A549 (cell line): ENCODE data around the gene S100A8.

Source experiments
- CBX2 ChIP-seq: fragments of 200-600 bp; sonication (generic); IDR thresholded peaks from 2 replicates; pipeline ENCODE4 v1.6.1; 2016; ENCODE audit warnings: low read depth, mild to moderate bottlenecking, borderline replicate concordance
- CEBPB ChIP-seq, 2 experiments: fragments of >200 bp in 1 of 2; sonication (Bioruptor Twin) in 1 of 2; formaldehyde crosslinking in 1 of 2; IDR thresholded peaks; 2 replicates each; pipeline ENCODE4 v1.6.1; 2012 to 2016
- CTCF ChIP-seq: fragments of >200 bp; sonication (Bioruptor Twin); formaldehyde crosslinking; IDR thresholded peaks from 3 replicates; pipeline ENCODE4 v1.5.1; 2016
- HDAC2 ChIP-seq: fragments of 200-600 bp; sonication (generic); IDR thresholded peaks from 2 replicates; pipeline ENCODE4 v1.6.1; 2016
- HOXA7 ChIP-seq: fragments of 250-450 bp; sonication (Bioruptor Pico); IDR thresholded peaks from 2 replicates; pipeline ENCODE4 v1.5.0; 2020; ENCODE audit warnings: mild to moderate bottlenecking, moderate library complexity
- POLR2A ChIP-seq: IDR thresholded peaks from 2 replicates; pipeline ENCODE4 v1.6.1; 2012; ENCODE audit warnings: mild to moderate bottlenecking, low read length
- RAD21 ChIP-seq, 2 experiments: fragments of >200 bp in 1 of 2; sonication (Bioruptor Twin) in 1 of 2; formaldehyde crosslinking in 1 of 2; IDR thresholded peaks in 1 of 2; conservative IDR thresholded peaks in 1 of 2; 2 replicates in 1 of 2; 3 replicates in 1 of 2; pipeline ENCODE4 v1.6.1; 2012 to 2018; ENCODE audit warnings: inconsistent platforms in 1 of 2

DNA sequence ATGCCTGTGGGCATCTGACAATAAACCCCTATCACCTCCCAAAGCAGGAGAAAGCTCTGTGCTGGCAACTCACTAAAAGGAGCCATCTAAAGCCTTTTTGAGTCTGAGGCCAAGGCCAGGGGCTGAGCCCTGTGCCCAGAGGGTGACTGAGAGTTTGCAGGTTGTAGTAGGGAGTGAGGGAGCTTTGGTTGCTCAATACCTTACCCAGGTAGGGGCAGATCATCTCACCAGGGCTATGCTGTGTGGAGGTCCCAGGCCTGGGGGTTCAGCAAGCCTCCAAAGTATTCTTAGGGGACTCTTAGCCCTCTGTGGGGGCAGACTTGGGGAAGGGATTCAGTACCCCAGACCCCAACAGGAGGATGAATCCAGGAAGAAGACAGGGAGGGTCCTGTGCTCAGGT lies 48.4 kb upstream of the S100A8 start:
- TF ChIP-seq CEBPB (IDR thresholded peaks at IDR 0.05), result no peak
- TF ChIP-seq POLR2A, result no peak
- TF ChIP-seq HDAC2, result no peak
- TF ChIP-seq HOXA7, result no peak
- no peak for TF ChIP-seq CBX2
- no peak for TF ChIP-seq CTCF
- TF ChIP-seq RAD21 (conservative IDR thresholded peaks at IDR 0.05 in 1 of 2, IDR thresholded peaks at IDR 0.05 in 1 of 2), result no peak
